Neural cell (in vitro differentiated cells): ENCODE measurements around the gene HOXA7. TPM values are rescaled to one million over a fixed set of nuclear protein-coding genes. Genes with fewer than 3 reads are reported as not detected.

Experiments used
- H2AFZ ChIP-seq: fragments of 200-600, 300-800 bp; sonication (generic), shearing (Covaris generic); 2 replicates; pipeline ENCODE4 v1.6.0; 2014; ENCODE audit warnings: low read depth, mild to moderate bottlenecking, antibody characterized with exemption, low read length, moderate library complexity
- H3F3A ChIP-seq: fragments of 200-600 bp; shearing (Covaris generic); 2 replicates; pipeline ENCODE4 v1.6.1; 2016; ENCODE audit warnings: mild to moderate bottlenecking, moderate library complexity, mixed read lengths, antibody characterized with exemption, low read length; ENCODE audit not compliant: insufficient read depth, poor library complexity, severe bottlenecking
- H3K27ac ChIP-seq: fragments of 200-600, 300-800 bp; sonication (generic), shearing (Covaris generic); 2 replicates; pipeline ENCODE4 v1.5.1; 2014; ENCODE audit warnings: mild to moderate bottlenecking, low read length, moderate library complexity
- H3K27me3 ChIP-seq: fragments of 300-800, 200-600 bp; sonication (generic), shearing (Covaris generic); 2 replicates; pipeline ENCODE4 v1.6.0; 2014; ENCODE audit warnings: mild to moderate bottlenecking, low read depth, low read length, moderate library complexity; ENCODE audit not compliant: insufficient read depth
- H3K36me3 ChIP-seq: fragments of 300-800, 200-600 bp; sonication (generic), shearing (Covaris generic); 2 replicates; pipeline ENCODE4 v1.5.1; 2014; ENCODE audit warnings: mild to moderate bottlenecking, antibody characterized with exemption, low read length, moderate library complexity; ENCODE audit not compliant: insufficient read depth
- H3K4me2 ChIP-seq: fragments of 300-800, 200-600 bp; sonication (generic), shearing (Covaris generic); 2 replicates; pipeline ENCODE4 v1.6.0; 2014; ENCODE audit warnings: mild to moderate bottlenecking, low read length
- H3K4me3 ChIP-seq: fragments of 300-800, 200-600 bp; sonication (generic), shearing (Covaris generic); 2 replicates; pipeline ENCODE4 v1.5.1; 2014; ENCODE audit warnings: mild to moderate bottlenecking, low read length, moderate library complexity
- H3K79me2 ChIP-seq: fragments of 200-600 bp; shearing (Covaris generic); replicated peaks from 2 replicates; pipeline ENCODE4 v1.6.0; 2014; ENCODE audit warnings: mild to moderate bottlenecking, low read length, moderate library complexity; ENCODE audit not compliant: insufficient read depth
- H3K9ac ChIP-seq: fragments of 300-800, 200-600 bp; sonication (generic), shearing (Covaris generic); 2 replicates; pipeline ENCODE4 v1.6.1; 2016; ENCODE audit warnings: mild to moderate bottlenecking, low read length, mixed read lengths
- H3K9me2 ChIP-seq: fragments of 200-600 bp; shearing (Covaris generic); 2 replicates; pipeline ENCODE4 v1.6.1; 2016; ENCODE audit warnings: mild to moderate bottlenecking, low read length, mixed read lengths; ENCODE audit not compliant: insufficient read depth
- H3K9me3 ChIP-seq: fragments of 200-600, 300-800 bp; sonication (generic), shearing (Covaris generic); 2 replicates; pipeline ENCODE4 v1.6.1; 2016; ENCODE audit warnings: mild to moderate bottlenecking, mixed run types, low read length, moderate library complexity, mixed read lengths
- H4K20me1 ChIP-seq: fragments of 200-600 bp; shearing (Covaris generic); 2 replicates; pipeline ENCODE4 v1.6.1; 2016; ENCODE audit warnings: mild to moderate bottlenecking, mixed run types; ENCODE audit not compliant: insufficient read depth
- EP300 ChIP-seq: fragments of 450-650 bp; conservative IDR thresholded peaks from 2 replicates; pipeline ENCODE4 v1.6.1; 2014; ENCODE audit warnings: antibody characterized with exemption, mild to moderate bottlenecking, moderate library complexity; ENCODE audit not compliant: poor library complexity, severe bottlenecking
- EZH2 ChIP-seq: fragments of 200-600, 300-800 bp; shearing (Covaris generic), sonication (generic); IDR thresholded peaks from 2 replicates; pipeline ENCODE4 v1.6.1; 2014; ENCODE audit warnings: antibody characterized with exemption, low read length, borderline replicate concordance, mild to moderate bottlenecking; ENCODE audit not compliant: insufficient read depth, poor library complexity, severe bottlenecking
- MXI1 ChIP-seq: fragments of 450-650 bp; conservative IDR thresholded peaks from 2 replicates; pipeline ENCODE4 v1.6.1; 2014; ENCODE audit warnings: antibody characterized with exemption, mild to moderate bottlenecking; ENCODE audit not compliant: poor library complexity, severe bottlenecking
- POLR2AphosphoS5 ChIP-seq: IDR thresholded peaks from 2 replicates; pipeline ENCODE4 v1.6.1; 2012
- RAD21 ChIP-seq: fragments of 450-650 bp; conservative IDR thresholded peaks from 2 replicates; pipeline ENCODE4 v1.6.1; 2014; ENCODE audit warnings: antibody characterized with exemption, mild to moderate bottlenecking, moderate library complexity
- SMC3 ChIP-seq: fragments of 450-650 bp; conservative IDR thresholded peaks from 2 replicates; pipeline ENCODE4 v1.6.1; 2014; ENCODE audit warnings: antibody characterized with exemption, mild to moderate bottlenecking, moderate library complexity; ENCODE audit not compliant: poor library complexity
- TAF1 ChIP-seq: IDR thresholded peaks from 2 replicates; pipeline ENCODE4 v1.6.1; 2012; ENCODE audit warnings: low read depth
- polyA plus RNA-seq: library from polyadenylated mRNA; depleted of rRNA; stranded (reverse); fragments of >200 nt; gene quantifications from 2 replicates; pipeline ENCODE4 v1.2.3, GENCODE V29; 2014
- TF ChIP-seq, protein P1 (sequence below): IDR thresholded peaks from 2 replicates; pipeline ENCODE4 v1.6.1; 2012; ENCODE audit warnings: borderline replicate concordance
- TF ChIP-seq, protein P2 (sequence below): fragments of 450-650 bp; IDR thresholded peaks from 2 replicates; pipeline ENCODE4 v1.5.1; 2014; ENCODE audit warnings: antibody characterized with exemption, mild to moderate bottlenecking, moderate library complexity; ENCODE audit not compliant: poor library complexity, severe bottlenecking

The HOXA7 gene
- polyA plus RNA-seq, 1 donor from 2014 or later = not detected

DNA sequence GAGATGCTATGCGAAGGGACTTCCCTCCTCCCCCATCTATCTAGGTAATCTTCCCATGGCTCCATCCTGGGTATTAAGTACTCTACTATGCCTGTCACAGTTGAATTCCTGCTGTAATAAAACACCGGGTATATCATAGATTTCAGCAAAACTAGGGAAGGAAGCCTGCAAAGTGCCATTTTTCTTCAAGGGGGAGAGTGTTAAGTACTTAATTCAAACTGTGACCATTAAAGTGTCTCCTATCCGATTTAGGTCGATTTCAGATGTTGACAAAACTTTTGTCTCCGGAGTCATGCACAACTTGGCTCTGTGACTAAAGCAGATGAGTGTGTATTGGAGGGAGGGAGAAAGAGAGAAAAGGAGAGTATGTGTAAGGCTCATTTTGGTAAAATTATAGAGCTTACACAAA lies 30.5 kb downstream of the HOXA7 start:
- Histone ChIP-seq H3K9me3 (peaks cover 18% of the 10 kb centered on the region), H3K4me2 (no peak overlapping the region), H3K27ac (no peak overlapping the region), H3K9ac (no peak overlapping the region), H4K20me1 (no peaks in the 10 kb centered on the region), H3K4me3 (no peak overlapping the region), H3F3A (no peaks in the 10 kb centered on the region), H2AFZ (no peak overlapping the region), H3K79me2 (no peaks in the 10 kb centered on the region), H3K27me3 (peaks cover 98% of the 10 kb centered on the region), H3K36me3 (no peaks in the 10 kb centered on the region), H3K9me2 (no peaks in the 10 kb centered on the region)
- TF ChIP-seq, protein P1, sequence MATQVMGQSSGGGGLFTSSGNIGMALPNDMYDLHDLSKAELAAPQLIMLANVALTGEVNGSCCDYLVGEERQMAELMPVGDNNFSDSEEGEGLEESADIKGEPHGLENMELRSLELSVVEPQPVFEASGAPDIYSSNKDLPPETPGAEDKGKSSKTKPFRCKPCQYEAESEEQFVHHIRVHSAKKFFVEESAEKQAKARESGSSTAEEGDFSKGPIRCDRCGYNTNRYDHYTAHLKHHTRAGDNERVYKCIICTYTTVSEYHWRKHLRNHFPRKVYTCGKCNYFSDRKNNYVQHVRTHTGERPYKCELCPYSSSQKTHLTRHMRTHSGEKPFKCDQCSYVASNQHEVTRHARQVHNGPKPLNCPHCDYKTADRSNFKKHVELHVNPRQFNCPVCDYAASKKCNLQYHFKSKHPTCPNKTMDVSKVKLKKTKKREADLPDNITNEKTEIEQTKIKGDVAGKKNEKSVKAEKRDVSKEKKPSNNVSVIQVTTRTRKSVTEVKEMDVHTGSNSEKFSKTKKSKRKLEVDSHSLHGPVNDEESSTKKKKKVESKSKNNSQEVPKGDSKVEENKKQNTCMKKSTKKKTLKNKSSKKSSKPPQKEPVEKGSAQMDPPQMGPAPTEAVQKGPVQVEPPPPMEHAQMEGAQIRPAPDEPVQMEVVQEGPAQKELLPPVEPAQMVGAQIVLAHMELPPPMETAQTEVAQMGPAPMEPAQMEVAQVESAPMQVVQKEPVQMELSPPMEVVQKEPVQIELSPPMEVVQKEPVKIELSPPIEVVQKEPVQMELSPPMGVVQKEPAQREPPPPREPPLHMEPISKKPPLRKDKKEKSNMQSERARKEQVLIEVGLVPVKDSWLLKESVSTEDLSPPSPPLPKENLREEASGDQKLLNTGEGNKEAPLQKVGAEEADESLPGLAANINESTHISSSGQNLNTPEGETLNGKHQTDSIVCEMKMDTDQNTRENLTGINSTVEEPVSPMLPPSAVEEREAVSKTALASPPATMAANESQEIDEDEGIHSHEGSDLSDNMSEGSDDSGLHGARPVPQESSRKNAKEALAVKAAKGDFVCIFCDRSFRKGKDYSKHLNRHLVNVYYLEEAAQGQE = no peak
- TF ChIP-seq TAF1 (no peak), SMC3 (no peak), RAD21 (no peak), EZH2 (no peak)

DNA sequence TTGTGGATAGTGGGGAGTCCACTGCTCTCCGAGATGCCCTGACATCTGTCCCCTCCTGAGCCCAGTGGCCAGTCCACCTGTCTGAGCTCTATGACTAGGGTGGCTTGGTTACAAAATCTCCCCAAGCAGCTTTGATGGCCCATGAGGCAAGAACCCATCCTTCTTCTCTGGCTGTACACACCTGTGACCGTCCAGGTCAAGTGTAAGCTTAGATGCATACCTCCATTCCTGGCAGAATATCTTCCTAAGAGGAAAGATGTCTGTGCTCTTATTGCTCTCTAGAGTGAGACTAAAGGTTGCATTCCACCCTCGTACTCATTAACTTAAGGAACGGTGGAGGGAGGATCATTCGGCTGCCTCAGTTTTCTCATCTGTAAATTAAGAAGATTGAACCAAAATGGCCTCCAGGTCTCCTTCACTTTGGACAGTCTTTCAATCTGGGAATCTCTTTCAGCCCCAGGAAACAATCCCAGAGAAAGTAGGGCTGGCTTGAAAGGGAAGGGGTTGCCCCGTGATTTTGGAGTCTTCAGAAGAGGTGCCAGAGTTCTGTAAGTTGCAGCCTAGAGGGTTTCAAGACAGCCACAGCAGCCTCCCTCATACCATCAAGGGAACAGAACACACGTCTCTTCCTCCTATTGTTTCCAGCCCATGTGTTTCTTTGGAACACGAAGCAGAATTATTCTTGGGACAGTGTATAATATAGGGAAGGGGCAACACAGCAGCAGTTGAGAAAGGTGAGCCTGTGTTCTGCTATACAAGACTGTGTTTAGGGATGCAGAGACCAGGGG lies 31.4 kb downstream of the HOXA7 start:
- TF ChIP-seq EZH2 = no peak
- TF ChIP-seq, protein P1 = no peak
- TF ChIP-seq RAD21 = no peak
- TF ChIP-seq, protein P2, sequence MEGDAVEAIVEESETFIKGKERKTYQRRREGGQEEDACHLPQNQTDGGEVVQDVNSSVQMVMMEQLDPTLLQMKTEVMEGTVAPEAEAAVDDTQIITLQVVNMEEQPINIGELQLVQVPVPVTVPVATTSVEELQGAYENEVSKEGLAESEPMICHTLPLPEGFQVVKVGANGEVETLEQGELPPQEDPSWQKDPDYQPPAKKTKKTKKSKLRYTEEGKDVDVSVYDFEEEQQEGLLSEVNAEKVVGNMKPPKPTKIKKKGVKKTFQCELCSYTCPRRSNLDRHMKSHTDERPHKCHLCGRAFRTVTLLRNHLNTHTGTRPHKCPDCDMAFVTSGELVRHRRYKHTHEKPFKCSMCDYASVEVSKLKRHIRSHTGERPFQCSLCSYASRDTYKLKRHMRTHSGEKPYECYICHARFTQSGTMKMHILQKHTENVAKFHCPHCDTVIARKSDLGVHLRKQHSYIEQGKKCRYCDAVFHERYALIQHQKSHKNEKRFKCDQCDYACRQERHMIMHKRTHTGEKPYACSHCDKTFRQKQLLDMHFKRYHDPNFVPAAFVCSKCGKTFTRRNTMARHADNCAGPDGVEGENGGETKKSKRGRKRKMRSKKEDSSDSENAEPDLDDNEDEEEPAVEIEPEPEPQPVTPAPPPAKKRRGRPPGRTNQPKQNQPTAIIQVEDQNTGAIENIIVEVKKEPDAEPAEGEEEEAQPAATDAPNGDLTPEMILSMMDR = no peak
- TF ChIP-seq MXI1 = no peak
- TF ChIP-seq SMC3 = no peak
- no peak for TF ChIP-seq TAF1
- TF ChIP-seq EP300 = no peak
- no peak for TF ChIP-seq POLR2AphosphoS5
- Histone ChIP-seq H3K27me3 (peaks cover 99% of the 10 kb centered on the region), H3K9me3 (peaks cover 18% of the 10 kb centered on the region), H4K20me1 (no peaks in the 10 kb centered on the region), H2AFZ (no peak overlapping the region), H3K36me3 (no peaks in the 10 kb centered on the region), H3F3A (no peaks in the 10 kb centered on the region), H3K4me3 (no peak overlapping the region), H3K79me2 (no peaks in the 10 kb centered on the region), H3K27ac (no peak overlapping the region), H3K4me2 (no peak overlapping the region), H3K9me2 (no peaks in the 10 kb centered on the region), H3K9ac (no peak overlapping the region)
